Neutrophil (primary cell): ENCODE measurements around the gene INPP5F.

ENCODE experiments used
- H3K27ac ChIP-seq: fragments of 200-600 bp; sonication (generic); 2 replicates; pipeline ENCODE4 v1.5.1; 2016; ENCODE audit warnings: mild to moderate bottlenecking, moderate library complexity
- H3K27me3 ChIP-seq: fragments of 200-600 bp; sonication (generic); 2 replicates; pipeline ENCODE4 v1.6.0; 2016; ENCODE audit warnings: mild to moderate bottlenecking
- H3K36me3 ChIP-seq: fragments of 200-600 bp; sonication (generic); 2 replicates; pipeline ENCODE4 v1.5.1; 2017
- H3K4me1 ChIP-seq, 2 experiments: fragments of 200-600 bp in 1 of 2; sonication (generic) in 1 of 2; 1 replicate in 1 of 2; 2 replicates in 1 of 2; pipeline versions ENCODE4 v1.5.1 to v1.6.1; 2013 to 2016; ENCODE audit warnings: low read depth in 1 of 2, low read length in 1 of 2, mild to moderate bottlenecking in 1 of 2, moderate library complexity in 1 of 2; ENCODE audit not compliant: control insufficient read depth in 1 of 2, insufficient read depth in 1 of 2
- H3K4me3 ChIP-seq, 2 experiments: fragments of 200-600 bp in 1 of 2; sonication (generic) in 1 of 2; 1 replicate in 1 of 2; 2 replicates in 1 of 2; pipeline ENCODE4 v1.5.1; 2013 to 2016; ENCODE audit warnings: low read depth in 1 of 2, low read length in 1 of 2, mild to moderate bottlenecking in 1 of 2, moderate library complexity in 1 of 2
- H3K9me3 ChIP-seq: fragments of 200-600 bp; sonication (generic); 2 replicates; pipeline ENCODE4 v1.5.1; 2016
- TF ChIP-seq, protein P1 (sequence below): fragments of 200-600 bp; sonication (generic); IDR thresholded peaks from 2 replicates; pipeline ENCODE4 v1.5.1; 2016; ENCODE audit warnings: antibody characterized with exemption

Gene INPP5F

DNA sequence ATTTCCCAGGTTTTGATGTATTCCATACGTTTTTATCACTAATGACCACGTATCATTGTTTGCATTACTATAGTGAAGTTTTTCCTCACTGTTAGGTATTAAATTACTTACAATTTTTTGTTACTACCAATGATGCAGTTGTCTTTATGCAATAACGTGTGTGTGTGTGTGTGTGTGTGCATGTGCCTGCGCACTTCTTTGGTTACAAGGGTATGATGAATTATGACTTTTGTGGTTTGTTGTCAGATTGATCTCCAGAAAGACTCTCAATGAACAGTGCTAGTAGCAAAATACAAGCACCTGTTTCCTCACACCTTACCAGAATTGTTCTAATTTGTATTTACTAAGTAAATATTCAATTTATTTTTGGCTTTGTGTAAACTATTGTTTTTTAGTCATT is 95.3 kb downstream of the INPP5F start:
- H3K4me3 ChIP-seq = no peak overlapping the region
- no peaks in the 10 kb centered on the region for H3K36me3 ChIP-seq

GRCh38 chr10:119824299-119824698 is 98.4 kb downstream of the INPP5F start:
- TF ChIP-seq, protein P1, sequence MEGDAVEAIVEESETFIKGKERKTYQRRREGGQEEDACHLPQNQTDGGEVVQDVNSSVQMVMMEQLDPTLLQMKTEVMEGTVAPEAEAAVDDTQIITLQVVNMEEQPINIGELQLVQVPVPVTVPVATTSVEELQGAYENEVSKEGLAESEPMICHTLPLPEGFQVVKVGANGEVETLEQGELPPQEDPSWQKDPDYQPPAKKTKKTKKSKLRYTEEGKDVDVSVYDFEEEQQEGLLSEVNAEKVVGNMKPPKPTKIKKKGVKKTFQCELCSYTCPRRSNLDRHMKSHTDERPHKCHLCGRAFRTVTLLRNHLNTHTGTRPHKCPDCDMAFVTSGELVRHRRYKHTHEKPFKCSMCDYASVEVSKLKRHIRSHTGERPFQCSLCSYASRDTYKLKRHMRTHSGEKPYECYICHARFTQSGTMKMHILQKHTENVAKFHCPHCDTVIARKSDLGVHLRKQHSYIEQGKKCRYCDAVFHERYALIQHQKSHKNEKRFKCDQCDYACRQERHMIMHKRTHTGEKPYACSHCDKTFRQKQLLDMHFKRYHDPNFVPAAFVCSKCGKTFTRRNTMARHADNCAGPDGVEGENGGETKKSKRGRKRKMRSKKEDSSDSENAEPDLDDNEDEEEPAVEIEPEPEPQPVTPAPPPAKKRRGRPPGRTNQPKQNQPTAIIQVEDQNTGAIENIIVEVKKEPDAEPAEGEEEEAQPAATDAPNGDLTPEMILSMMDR = no peak
- H3K36me3 ChIP-seq = peaks cover 28% of the 10 kb centered on the region

More for the DNA sequence above, 95.3 kb downstream of the INPP5F start:
- Histone ChIP-seq H3K9me3 (no peaks in the 10 kb centered on the region), H3K27me3 (peaks cover 19% of the 10 kb centered on the region), H3K27ac (no peak overlapping the region), H3K4me1 (no peaks in the 10 kb centered on the region)
- TF ChIP-seq, protein P1 = no peak

GRCh38 chr10:119826771-119827170 is 100.9 kb downstream of the INPP5F start:
- no peak overlapping the region for H3K27ac ChIP-seq

More at GRCh38 chr10:119824299-119824698, 98.4 kb downstream of the INPP5F start:
- H3K4me1 ChIP-seq = no peaks in the 10 kb centered on the region
- H3K27me3 ChIP-seq = peaks cover 6% of the 10 kb centered on the region
- no peaks in the 10 kb centered on the region for H3K9me3 ChIP-seq
- H3K27ac ChIP-seq = no peak overlapping the region
- H3K4me3 ChIP-seq = no peak overlapping the region

DNA sequence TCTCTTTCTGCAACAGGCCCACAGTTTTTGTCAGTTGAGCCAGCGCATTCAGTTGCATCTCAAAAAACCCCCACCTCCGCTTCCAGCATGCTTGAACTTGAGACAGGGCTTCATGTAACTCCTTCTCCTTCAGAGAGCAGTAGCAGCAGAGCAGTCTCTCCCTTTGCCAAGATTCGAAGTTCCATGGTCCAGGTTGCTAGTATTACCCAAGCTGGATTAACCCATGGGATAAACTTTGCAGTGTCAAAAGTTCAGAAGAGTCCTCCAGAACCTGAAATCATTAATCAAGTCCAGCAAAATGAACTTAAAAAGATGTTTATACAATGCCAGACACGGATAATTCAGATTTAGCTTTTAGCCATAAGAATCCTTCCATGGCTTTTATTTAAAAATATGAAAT is 101.6 kb downstream of the INPP5F start:
- no peaks in the 10 kb centered on the region for H3K9me3 ChIP-seq
- no peaks in the 10 kb centered on the region for H3K27me3 ChIP-seq
- TF ChIP-seq, protein P1 = no peak
- no peak overlapping the region for H3K4me3 ChIP-seq
- peaks cover 59% of the 10 kb centered on the region for H3K36me3 ChIP-seq
- H3K4me1 ChIP-seq = no peaks in the 10 kb centered on the region
- H3K27ac ChIP-seq = peak overlapping the region; percentile 14

More at GRCh38 chr10:119826771-119827170, 100.9 kb downstream of the INPP5F start:
- Histone ChIP-seq H3K27me3 (no peaks in the 10 kb centered on the region), H3K4me3 (no peak overlapping the region), H3K9me3 (no peaks in the 10 kb centered on the region), H3K36me3 (peaks cover 53% of the 10 kb centered on the region), H3K4me1 (no peaks in the 10 kb centered on the region)
- TF ChIP-seq, protein P1 = no peak

- H3K4me1 ChIP-seq = no peaks in the 10 kb centered on the region
- H3K36me3 ChIP-seq = peaks cover 78% of the 10 kb centered on the region
- no peak overlapping the region for H3K4me3 ChIP-seq
- TF ChIP-seq, protein P1 = no peak
- no peaks in the 10 kb centered on the region for H3K27me3 ChIP-seq
- H3K9me3 ChIP-seq = no peaks in the 10 kb centered on the region
- H3K27ac ChIP-seq = no peak overlapping the region
These were observed 103.6 kb downstream of the INPP5F start for GRCh38 chr10:119829429-119829828.

DNA sequence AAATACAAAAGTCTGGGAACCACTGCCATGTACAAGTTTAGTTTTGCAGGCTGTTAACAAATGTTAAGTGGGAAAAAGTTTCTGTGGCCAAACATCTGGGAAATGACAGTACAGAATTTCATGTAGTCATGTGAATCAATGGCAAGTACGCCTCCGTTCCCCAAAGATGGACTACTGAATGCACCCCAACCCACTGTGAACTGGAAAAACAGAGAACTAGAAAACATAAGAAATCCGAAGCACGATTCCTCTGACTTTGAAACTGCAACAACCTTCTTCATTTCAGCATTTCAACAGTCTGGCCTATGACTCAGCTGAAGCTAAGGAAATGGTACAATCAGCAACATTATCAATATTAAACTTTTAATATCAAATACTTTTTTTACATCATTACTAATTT is 105.0 kb downstream of the INPP5F start:
- H3K27me3 ChIP-seq = no peaks in the 10 kb centered on the region
- no peaks in the 10 kb centered on the region for H3K4me1 ChIP-seq
- peaks cover 92% of the 10 kb centered on the region for H3K36me3 ChIP-seq
- H3K9me3 ChIP-seq = no peaks in the 10 kb centered on the region
- H3K4me3 ChIP-seq = no peak overlapping the region
- H3K27ac ChIP-seq = no peak overlapping the region
- TF ChIP-seq, protein P1 = no peak
